HG03571 (cell line): ENCODE measurements around the gene ADGB.
"Not testable (repeated sequence)": the region's sequence is repeated elsewhere in the genome, so short reads cannot be mapped to it uniquely, and the experiment has no call there.

Experiments
- ATAC-seq: cut with Tn5 transposase; IDR thresholded peaks from one replicate; pipeline ENCODE4 v1.9.1; 2021; ENCODE audit not compliant: unreplicated experiment

ADGB gene

DNA sequence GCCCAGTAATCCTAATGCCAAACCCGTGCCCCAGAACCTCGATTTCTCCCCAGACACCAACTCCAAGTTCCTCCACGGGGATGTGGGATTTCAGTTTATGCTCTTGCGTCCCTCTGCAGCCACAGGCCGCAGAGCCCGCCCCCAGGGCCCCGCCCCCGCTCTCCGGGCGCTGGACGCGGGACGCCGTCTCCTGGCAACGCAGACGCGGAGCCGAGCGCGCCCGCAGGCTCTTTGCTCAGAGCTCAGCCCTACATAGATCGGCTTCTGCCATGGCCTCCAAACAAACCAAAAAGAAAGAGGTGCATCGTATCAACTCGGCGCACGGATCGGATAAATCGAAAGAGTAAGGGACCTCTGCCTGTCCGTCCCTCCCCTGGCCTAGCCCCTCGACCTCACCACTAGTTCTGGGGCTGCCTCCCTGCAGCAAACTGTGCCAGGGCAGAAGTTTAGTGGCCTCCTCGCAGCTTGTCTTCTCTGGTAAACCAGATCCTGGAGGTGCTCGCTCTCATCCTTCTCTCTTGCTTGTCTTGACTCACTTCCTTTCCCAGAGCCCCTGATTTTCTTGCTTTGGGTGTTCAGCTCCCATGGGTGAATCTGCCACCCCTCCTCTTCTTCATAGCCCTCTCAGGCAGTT lies at the start of gene ADGB:
Gene ADGB (plus strand): TSS at position 201 of the 634 bp plus-strand sequence. CDS start 69 bp downstream, at position 270.
- no peak for ATAC-seq

DNA sequence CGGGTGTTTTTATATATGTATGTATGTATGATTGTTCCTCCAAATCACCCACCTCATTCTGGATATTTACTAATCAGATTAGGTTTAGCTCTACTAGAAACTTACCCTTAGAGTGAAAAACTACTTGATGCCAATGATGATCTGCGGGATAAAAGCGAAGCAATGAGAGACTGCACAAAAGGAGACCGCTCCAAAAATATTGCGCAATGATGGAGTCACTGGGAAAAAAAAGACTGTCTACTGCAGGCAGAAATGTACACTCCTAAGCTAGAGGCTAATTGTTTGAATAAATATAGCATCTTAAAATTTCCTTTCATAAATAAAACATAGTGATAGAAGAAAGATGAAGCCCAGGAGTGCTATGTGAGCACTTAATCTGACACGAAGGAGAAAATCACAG lies 47.9 kb upstream of the ADGB start:
- ATAC-seq = no peak

DNA sequence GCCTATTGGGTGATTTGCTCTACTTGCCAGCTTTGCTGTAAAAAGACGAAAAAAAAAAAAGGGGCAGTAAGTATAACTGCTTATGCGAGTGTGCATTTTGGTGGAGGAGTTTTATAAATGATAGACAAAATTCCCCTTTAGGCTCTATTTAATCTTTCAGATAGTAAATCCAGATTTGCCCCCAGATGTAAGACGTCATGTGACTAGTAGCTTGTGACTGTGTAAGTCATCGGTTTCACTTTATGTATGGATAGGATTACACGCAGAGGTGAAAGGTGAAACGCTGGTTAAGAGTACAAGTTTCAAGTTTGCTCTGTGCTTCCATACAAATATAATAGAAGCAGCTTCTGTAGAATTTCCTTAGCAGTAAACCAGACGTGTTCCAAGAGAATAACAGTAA lies 47.2 kb upstream of the ADGB start:
- no peak for ATAC-seq

DNA sequence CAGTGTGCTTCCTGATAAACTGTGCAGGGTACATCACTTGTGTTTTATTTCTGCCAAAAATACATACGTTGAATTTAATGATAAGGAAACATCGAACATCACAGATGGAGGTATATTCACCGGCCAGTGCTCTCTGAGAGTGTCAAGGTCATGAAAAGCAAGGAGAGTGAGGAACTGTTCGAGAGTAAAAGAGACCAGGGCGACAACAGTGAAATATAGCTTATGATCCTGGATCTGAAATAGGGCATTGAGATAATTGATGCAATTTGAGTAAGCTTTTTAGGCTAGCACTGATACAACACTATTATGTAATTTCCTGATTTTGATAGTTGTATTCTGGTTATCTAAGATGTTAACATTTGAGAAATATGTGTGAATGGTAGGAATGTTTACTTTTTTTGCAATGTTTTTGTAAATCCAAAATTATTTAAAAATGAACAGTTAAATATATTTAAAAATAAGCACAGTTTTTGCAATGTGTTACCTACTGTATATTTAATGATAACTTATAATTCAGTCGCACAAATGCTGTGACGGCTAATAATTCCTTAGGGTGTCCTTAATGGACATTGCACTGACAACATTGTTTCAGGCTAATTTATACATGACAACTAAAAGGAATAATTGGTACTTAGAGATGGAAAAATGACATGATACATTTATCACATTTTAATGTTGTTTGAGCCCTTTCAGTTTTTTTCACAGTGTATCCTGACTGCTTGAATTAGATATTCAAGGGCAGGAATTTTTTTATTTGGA lies 45.2 kb upstream of the ADGB start:
- ATAC-seq = no peak

DNA sequence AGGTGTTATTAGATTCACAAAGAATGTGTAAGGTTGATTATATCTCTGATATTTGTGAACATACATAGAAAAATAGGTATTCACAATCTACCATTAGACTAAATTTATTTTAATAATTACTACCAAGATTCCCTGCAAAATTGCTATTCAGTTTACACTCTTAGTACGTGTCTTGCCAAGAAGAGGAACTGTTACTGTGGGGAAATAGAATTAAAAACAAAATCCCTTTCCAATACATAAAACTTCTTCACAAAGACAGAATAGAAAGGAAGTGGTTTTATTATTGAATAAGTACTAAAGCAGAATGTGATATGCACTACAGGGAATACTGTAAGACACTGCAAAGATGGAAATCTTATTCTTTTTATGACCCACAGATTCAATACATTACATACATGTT lies 38.2 kb upstream of the ADGB start:
- no peak for ATAC-seq

DNA sequence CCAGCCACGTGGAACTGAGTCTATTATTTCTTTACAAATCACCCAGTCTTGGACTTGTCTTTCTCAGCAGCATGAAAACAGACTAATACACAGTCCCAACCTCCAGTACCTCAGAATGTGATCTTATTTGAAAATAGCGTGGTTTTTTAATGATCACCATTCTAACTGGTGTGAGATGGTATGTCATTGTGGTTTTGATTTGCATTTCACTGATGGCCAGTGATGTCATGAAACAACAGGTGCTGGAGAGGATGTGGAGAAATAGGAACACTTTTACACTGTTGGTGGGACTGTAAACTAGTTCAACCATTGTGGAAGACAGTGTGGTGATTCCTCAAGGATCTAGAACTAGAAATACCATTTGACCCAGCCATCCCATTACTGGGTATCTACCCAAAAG lies 32.1 kb upstream of the ADGB start:
- not testable (repeated sequence) for ATAC-seq

DNA sequence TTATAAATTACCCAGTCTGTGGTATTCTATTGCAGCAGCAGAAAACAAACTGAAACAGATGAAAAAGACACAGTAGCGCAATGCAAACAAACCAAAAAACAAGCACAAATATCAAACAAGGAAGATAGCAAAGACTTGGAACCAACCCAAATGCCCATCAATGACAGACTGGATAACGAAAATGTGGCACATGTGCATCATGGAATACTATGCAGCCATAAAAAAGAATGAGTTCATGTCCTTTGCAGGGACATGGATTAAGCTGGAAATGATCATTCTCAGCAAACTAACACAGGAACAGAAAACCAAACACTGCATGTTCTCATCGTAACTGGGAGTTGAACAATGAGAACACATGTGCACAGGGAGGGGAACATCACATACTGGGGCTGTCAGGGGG lies 30.2 kb upstream of the ADGB start:
- not testable (repeated sequence) for ATAC-seq

DNA sequence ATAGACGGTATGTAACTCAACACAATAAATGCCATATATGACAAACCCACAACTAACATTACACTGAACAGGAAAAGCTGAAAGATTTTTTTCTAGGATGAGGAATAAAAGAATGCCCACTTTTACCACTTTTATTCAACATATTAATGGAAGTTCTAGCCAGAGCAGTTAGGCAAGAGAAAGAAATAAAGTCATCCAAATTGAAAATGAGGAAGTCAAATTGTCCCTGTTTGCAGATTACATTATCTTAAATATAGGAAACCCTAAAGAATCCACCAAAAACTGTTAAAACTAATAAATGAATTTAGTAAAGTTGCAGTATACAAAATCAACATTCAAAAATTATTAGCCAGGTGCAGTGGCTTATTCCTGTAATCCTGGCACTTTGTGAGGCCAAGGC lies 24.6 kb upstream of the ADGB start:
- no peak for ATAC-seq

DNA sequence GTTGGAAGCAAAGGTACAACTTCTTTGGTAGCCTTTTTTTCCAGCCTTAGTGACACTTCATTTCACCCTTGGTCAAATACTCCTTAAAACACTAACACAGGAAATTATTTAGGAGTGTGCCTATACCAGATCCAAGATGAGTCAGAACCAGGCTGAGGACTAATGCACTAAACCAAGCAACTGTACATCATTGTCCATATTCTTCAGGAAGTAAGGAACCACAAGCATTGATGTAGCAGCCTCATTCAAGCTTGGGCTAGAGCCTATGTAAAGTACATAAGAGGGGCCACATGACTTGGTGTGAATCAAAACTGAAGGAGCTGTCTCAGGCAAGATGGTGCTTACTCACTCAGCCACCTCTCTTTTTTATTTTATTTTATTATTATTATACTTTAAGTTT lies 20.7 kb upstream of the ADGB start:
- ATAC-seq = no peak

DNA sequence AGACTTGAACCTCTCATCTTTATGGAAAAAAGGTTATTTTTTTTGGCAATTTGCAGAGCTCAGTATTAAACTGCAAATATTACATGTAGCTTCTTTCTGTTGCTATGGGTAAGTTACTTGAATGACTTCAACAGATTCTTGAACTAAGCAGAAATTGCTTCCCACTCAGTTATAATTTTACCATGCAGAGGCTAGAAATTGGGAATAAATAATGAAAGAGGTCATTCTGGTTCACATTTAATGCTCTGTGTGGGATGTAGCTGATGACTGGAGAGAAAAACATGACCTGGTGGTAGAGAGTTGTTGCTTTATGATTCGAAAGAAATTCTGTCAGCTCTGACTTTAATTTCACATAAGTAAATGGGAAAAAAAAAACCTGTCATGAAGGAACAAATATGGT lies 16.8 kb upstream of the ADGB start:
- no peak for ATAC-seq

DNA sequence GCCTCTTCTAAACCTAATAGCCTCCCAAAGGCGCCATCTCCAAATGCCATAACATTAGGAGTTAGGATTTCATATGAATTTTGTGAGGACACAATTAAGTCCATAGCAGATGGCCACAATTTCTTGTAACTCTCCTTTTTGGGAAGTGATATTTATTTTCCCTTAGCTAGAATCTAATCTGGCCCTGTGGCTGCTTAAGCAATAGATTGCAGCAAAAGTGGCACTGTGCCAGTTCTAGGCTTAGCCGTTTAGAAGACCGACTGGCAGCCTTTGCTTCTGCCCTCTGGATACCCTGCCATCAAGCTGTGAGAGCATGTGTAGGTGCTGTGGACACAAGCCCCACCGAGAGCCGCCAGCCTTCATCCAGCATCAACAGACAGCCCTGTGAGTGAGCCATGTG lies 15.9 kb upstream of the ADGB start:
- ATAC-seq = no peak

DNA sequence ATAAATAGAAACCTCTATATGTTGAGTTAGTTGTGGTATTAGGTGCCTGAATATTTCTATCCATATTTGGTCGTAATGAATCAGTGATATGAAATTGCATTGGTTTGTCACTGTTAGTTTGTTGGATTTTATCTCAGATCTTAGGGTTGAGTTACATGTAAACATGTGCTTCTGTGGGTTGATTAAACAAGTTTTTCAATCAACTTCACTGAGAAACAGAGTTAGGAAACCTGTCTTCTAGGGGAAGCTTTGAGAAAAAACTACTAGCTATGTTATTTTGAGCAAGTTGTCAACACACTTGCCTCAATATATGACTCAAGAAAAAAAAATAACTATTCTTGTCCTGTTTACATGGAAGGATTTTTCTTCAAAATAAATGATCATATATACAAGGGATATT lies 14.8 kb upstream of the ADGB start:
- no peak for ATAC-seq

DNA sequence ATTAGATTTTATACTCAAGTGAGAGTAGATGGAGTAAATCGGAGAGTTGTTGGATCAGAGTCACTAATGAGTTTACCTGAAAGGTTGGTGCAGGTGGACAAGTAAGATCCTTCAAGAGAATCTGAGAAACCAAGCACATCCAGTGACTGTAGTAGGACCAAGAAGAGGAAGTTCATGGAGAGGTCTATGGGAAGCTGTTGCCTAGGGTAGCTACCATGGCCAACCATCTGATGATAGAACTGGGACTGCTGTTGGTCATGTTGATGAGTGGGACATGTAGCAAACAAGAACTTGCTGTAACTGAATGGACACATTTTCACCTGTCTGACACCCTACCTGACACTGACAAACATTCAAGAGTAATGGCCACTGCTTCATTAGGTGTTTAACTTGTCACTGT lies 11.3 kb upstream of the ADGB start:
- ATAC-seq = no peak

DNA sequence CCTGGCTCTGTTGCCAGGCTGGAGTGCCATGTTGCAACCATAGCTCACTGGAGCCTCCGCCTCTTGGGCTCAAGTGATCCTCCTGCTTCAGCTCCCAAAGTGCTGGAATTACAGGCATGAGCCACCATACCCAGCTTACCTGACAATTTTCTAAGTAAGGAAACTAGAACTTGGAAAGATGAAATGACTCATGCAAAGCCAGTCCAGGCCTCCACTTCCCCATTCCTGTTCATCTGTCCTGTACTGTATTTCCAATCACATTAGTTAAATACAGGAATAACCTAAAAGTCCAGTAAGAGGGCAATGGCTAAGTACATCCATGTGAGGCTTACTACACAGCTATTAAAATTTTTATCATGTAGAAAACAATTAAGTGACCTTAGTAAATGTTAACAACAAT lies 8.3 kb upstream of the ADGB start:
- ATAC-seq = no peak

DNA sequence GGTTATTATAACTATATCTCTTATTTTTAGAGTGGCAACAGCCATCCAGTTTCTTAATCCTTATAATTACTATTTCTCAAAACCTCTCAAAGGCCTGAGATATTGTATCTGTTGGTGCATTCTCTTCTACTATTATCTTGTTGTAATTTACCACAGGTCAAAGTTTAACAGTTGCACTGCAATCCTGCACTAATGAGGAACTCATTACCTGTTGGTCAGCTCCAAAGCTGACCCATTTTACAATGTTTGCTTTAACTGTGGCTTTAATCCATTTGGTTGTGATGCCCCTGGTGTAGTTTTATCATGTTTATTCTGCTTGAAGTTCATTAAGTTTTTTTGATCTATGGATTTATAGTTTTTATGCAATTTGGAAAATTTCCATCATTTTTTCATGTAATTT lies 6.3 kb upstream of the ADGB start:
- no peak for ATAC-seq

DNA sequence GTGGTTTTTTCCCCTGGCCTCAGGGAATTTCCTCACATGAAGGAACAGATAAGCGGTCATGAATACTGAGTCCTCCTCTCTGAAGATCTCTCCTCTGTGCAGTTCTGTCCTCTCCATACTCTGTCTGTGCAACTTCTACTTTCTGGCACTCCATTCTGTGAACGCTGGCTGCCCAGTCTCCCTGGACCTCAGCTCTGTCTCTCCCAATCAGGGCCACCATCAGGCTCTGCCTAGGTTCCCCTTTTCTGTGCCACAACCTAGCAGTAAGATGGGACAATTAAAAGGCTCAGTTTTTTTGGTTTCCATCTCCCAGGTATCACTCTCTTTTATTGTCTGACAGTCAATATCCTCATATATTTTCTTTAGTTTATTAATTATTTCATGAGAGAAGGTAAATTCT lies 4.8 kb upstream of the ADGB start:
- no peak for ATAC-seq

DNA sequence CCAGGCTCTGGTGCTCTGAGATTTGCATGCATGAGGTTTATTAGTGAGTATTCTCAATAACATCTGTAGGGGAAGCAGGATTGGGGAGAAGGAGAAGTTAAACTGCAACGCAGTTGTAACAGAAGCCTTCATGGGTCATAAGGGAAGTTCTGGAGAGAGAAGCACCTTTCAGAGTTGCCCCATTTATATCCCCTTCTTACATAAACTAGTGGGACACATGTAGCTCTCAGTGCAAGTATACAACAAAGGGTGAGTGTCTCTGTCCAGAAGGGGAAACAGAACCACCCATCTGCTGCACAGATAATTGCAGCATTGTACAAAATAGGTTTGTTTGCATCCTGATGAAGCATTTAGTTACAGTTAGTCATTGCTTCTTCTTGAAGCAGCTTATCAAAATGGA lies 4.3 kb upstream of the ADGB start:
- no peak for ATAC-seq

DNA sequence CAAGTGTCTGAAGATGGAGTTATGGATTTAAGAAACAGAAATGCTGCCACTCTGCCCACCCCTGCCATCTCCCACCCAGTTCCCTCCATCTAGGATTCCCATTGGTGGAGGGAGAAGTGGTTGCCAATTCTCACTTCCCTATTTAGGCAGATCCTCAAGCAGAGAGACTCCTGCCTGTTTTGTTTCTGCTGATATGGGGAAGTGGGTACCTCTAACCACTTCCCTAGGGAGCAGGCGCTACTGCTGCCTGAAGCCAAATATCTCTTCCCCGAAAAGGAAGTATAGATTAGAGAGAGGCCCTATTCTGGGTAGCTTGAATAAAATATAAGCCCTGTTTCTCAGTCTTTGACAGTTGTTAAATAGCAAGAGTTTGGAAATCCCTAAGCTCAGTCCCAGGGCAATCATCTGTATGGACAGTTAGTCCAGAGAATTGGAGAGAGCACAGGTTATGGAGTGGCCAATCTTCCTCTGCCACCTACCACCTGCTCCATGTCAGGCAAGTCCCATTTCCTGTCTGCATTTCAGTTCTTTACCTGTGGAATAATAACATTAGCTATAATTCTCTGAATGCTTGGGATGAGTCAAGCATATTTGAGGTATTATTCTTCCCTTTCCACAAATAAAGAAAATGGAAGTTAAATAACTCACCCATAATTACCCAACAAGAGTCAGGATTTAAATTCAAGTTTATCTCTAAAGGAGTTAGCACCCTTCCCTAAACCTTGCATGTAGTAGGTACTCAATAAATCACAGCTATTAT lies 2.6 kb upstream of the ADGB start:
- no peak for ATAC-seq

DNA sequence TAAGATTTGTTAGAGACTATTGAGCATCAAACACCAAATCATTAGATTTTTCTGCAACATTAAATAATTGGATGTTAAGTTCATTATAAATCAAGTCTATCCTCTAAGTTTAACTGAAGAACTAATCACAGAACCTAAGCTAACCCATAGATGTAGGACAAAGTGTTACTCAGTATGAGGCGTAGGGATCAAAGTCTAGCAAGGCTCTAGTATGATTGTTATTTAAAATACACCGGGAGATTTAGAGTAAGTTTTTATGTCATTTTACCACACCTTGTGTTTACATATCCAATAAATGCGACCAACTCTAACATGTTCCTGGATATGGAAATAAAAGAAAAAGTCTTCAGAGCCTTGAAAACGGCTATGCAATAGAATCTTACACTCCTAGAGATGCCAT lies 2.6 kb downstream of the ADGB start:
- ATAC-seq = no peak

DNA sequence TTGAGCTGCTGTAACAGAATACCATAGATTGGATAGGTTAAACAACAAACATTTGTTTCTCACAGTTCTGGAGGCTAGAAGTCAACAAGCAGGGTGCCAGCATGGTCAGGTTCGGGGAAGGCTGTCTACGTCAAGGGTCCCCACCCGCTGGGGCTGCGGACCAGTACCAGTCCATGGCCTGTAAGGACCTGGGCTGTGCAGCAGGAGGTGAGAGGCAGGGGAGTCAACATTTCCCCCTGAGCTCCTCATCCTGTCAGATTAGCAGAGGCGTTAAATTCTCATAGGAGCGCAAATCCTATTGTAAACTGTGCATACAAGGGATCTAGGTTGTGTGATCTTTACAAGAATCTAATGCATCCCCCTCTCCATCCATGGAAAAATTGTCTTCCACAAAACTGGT lies 3.8 kb downstream of the ADGB start:
- ATAC-seq = no peak

DNA sequence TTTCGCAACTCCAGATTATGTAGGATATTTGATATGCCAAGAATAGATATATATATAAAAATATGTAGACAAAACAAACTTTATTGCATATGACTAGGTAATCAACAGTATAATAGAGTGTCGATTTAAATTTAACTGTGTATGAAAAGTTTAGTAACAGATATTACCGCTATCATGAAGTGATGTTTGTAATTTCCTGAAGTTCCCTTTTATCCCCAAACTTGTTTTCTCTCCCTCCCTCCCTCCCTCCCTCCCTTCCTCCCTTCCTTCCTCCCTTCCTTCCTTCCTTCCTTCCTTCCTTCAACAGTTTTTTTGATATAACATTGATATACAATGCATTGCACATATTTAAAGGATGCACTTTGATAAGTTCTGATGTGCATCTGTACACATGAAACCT lies 15.2 kb downstream of the ADGB start:
- ATAC-seq = no peak

DNA sequence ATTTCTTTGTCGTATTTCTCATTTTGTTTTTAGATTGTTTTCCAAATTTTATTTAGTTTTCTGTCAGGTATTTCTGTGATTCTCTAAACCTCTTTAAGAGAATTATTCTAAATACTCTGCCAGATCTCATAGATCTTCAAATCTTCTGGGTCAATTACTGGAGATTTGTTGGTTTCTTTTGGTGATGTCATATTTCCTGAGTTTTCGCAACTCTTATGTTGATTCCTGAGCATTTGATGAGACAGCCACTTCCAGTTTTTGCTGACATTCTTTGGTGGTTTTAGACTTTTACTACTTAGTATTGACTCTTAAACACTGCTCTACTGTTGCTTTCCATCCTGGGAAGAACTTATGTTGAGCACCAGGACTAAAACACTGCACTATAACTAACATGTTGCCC lies 21.9 kb downstream of the ADGB start:
- ATAC-seq = no peak
